HEK293 (cell line): ENCODE results near the gene SETD3.

Experiments used
- BCL11B ChIP-seq: fragments of 450-650 bp; formaldehyde crosslinking; IDR thresholded peaks from 2 replicates; pipeline ENCODE4 v1.5.1; 2016; ENCODE audit warnings: low read depth, missing biosample characterization, missing genetic modification characterization
- GLIS1 ChIP-seq: fragments of 450-650 bp; formaldehyde crosslinking; IDR thresholded peaks from 2 replicates; pipeline ENCODE4 v1.5.1; 2016; ENCODE audit warnings: missing biosample characterization, missing genetic modification characterization
- KLF10 ChIP-seq: fragments of 450-650 bp; IDR thresholded peaks from 2 replicates; pipeline ENCODE4 v1.5.1; 2018; ENCODE audit warnings: missing biosample characterization, mild to moderate bottlenecking, missing genetic modification characterization
- MYNN ChIP-seq: fragments of 450-650 bp; formaldehyde crosslinking; IDR thresholded peaks from 2 replicates; pipeline ENCODE4 v1.5.1; 2016; ENCODE audit warnings: missing biosample characterization, missing genetic modification characterization, borderline replicate concordance
- OVOL3 ChIP-seq: fragments of 450-650 bp; formaldehyde crosslinking; IDR thresholded peaks from 2 replicates; pipeline ENCODE4 v1.5.1; 2016; ENCODE audit warnings: missing biosample characterization, missing genetic modification characterization
- RBAK ChIP-seq: fragments of 450-650 bp; formaldehyde crosslinking; IDR thresholded peaks from 2 replicates; pipeline ENCODE4 v1.5.1; 2016; ENCODE audit warnings: missing biosample characterization, missing genetic modification characterization
- SP3 ChIP-seq: fragments of 450-650 bp; formaldehyde crosslinking; IDR thresholded peaks from 2 replicates; pipeline ENCODE4 v1.5.1; 2016; ENCODE audit warnings: missing biosample characterization, missing genetic modification characterization
- SP7 ChIP-seq: fragments of 450-650 bp; formaldehyde crosslinking; IDR thresholded peaks from 2 replicates; pipeline ENCODE4 v1.5.1; 2016; ENCODE audit warnings: missing biosample characterization, missing genetic modification characterization
- ZBTB1 ChIP-seq: fragments of 450-650 bp; formaldehyde crosslinking; IDR thresholded peaks from 2 replicates; pipeline ENCODE4 v1.5.1; 2016; ENCODE audit warnings: missing biosample characterization, missing genetic modification characterization
- ZBTB8A ChIP-seq: fragments of 450-650 bp; formaldehyde crosslinking; IDR thresholded peaks from 2 replicates; pipeline ENCODE4 v1.5.1; 2016; ENCODE audit warnings: missing biosample characterization, missing genetic modification characterization
- ZIC2 ChIP-seq: fragments of 450-650 bp; formaldehyde crosslinking; IDR thresholded peaks from 2 replicates; pipeline ENCODE4 v1.5.1; 2016; ENCODE audit warnings: missing biosample characterization, missing genetic modification characterization
- ZNF121 ChIP-seq: fragments of 450-650 bp; formaldehyde crosslinking; IDR thresholded peaks from 2 replicates; pipeline ENCODE4 v1.5.1; 2016; ENCODE audit warnings: missing biosample characterization, missing genetic modification characterization
- ZNF132 ChIP-seq: fragments of 450-650 bp; formaldehyde crosslinking; IDR thresholded peaks from 2 replicates; pipeline ENCODE4 v1.5.1; 2017; ENCODE audit warnings: missing biosample characterization, missing genetic modification characterization, borderline replicate concordance
- ZNF221 ChIP-seq: fragments of 450-650 bp; formaldehyde crosslinking; IDR thresholded peaks from 2 replicates; pipeline ENCODE4 v1.5.1; 2017; ENCODE audit warnings: missing biosample characterization, missing genetic modification characterization, borderline replicate concordance
- ZNF302 ChIP-seq: fragments of 450-650 bp; formaldehyde crosslinking; IDR thresholded peaks from 2 replicates; pipeline ENCODE4 v1.5.1; 2016; ENCODE audit warnings: missing biosample characterization, missing genetic modification characterization, low read depth
- ZNF37A ChIP-seq: fragments of 450-650 bp; IDR thresholded peaks from 2 replicates; pipeline ENCODE4 v1.5.1; 2018; ENCODE audit warnings: missing biosample characterization, missing genetic modification characterization
- ZNF391 ChIP-seq: fragments of 450-650 bp; formaldehyde crosslinking; IDR thresholded peaks from 2 replicates; pipeline ENCODE4 v1.5.1; 2016; ENCODE audit warnings: low read depth, missing biosample characterization, missing genetic modification characterization, borderline replicate concordance
- ZNF416 ChIP-seq: fragments of 450-650 bp; formaldehyde crosslinking; IDR thresholded peaks from 2 replicates; pipeline ENCODE4 v1.5.1; 2016; ENCODE audit warnings: missing biosample characterization, missing genetic modification characterization
- ZNF433 ChIP-seq: fragments of 450-650 bp; formaldehyde crosslinking; IDR thresholded peaks from 2 replicates; pipeline ENCODE4 v1.5.1; 2016; ENCODE audit warnings: missing biosample characterization, missing genetic modification characterization, low read depth
- ZNF544 ChIP-seq: fragments of 450-650 bp; formaldehyde crosslinking; IDR thresholded peaks from 2 replicates; pipeline ENCODE4 v1.5.0; 2017; ENCODE audit warnings: missing biosample characterization, missing genetic modification characterization
- ZNF549 ChIP-seq: fragments of 450-650 bp; IDR thresholded peaks from 2 replicates; pipeline ENCODE4 v1.5.1; 2018; ENCODE audit warnings: missing biosample characterization, missing genetic modification characterization, mild to moderate bottlenecking, inconsistent platforms, moderate library complexity
- ZNF660 ChIP-seq: fragments of 450-650 bp; IDR thresholded peaks from 2 replicates; pipeline ENCODE4 v1.5.1; 2018; ENCODE audit warnings: missing biosample characterization, mild to moderate bottlenecking, missing genetic modification characterization
- ZNF76 ChIP-seq: fragments of 450-650 bp; formaldehyde crosslinking; IDR thresholded peaks from 2 replicates; pipeline ENCODE4; 2016; ENCODE audit warnings: low read depth, missing biosample characterization, missing genetic modification characterization, borderline replicate concordance
- ZNF843 ChIP-seq: fragments of 450-650 bp; formaldehyde crosslinking; IDR thresholded peaks from 2 replicates; pipeline ENCODE4 v1.5.1; 2016; ENCODE audit warnings: missing biosample characterization, missing genetic modification characterization
- ZXDB ChIP-seq: fragments of 450-650 bp; formaldehyde crosslinking; IDR thresholded peaks from 2 replicates; pipeline ENCODE4 v1.5.1; 2016; ENCODE audit warnings: missing biosample characterization, missing genetic modification characterization
- TF ChIP-seq, protein P1 (sequence below): fragments of 450-650 bp; formaldehyde crosslinking; IDR thresholded peaks from 2 replicates; pipeline ENCODE4 v1.5.1; 2016; ENCODE audit warnings: missing biosample characterization, missing genetic modification characterization
- TF ChIP-seq, protein P2 (sequence below): fragments of 450-650 bp; formaldehyde crosslinking; IDR thresholded peaks from 2 replicates; pipeline ENCODE4 v1.5.1; 2017; ENCODE audit warnings: missing biosample characterization, missing genetic modification characterization
- TF ChIP-seq, protein P3 (sequence below): fragments of 450-650 bp; formaldehyde crosslinking; IDR thresholded peaks from 2 replicates; pipeline ENCODE4 v1.5.1; 2016; ENCODE audit warnings: missing biosample characterization, missing genetic modification characterization
- TF ChIP-seq, protein P4 (sequence below): sonication (generic); formaldehyde crosslinking; IDR thresholded peaks from 2 replicates; pipeline ENCODE4 v1.8.1; 2022; ENCODE audit warnings: mild to moderate bottlenecking, moderate library complexity, missing genetic modification reagents
- TF ChIP-seq, protein P5 (sequence below): fragments of 450-650 bp; formaldehyde crosslinking; IDR thresholded peaks from 2 replicates; pipeline ENCODE4 v1.5.1; 2016; ENCODE audit warnings: missing biosample characterization, missing genetic modification characterization

The SETD3 gene

DNA sequence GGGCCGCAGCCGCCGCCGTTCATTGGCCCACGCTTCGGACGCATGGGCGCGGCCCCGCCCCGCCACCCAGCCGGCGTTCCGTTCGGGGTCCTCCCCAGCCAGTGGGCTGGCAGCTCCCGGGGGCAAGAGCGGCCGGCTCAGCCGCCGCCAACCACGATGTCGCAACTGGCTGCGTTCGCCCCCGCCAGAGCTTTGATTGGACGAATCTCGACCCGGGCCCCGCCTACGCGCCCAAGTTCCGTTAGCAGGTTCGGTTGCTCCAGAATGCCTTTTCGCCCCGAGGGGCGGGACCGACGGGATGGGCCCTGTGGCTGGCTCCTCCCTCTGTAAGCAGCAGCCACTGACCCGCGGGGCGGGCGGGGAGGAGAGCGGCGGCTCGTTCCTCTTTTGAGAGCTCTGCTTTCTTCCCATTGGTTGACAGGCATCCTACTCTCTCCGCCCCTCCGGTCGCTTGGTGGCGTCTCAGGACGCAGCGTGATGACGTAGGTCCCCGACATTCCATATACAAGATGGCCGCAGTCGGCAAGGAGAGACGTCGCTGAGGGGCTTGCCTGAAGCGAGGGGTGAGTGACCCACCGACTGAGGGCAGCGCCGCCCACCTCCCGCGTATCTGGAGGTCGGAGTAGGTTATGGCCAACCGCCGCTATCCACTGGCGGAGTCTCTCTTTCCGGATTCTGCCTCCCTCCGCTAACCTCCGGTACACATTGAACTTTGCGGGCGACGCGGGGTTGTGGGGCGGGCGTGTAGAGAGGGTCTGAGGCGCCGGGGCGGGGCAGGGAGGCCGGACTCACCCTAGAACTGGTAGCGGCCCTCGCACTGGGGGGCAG is 472 bp upstream of the SETD3 start, which contains the start of gene CCNK (continued):
- TF ChIP-seq ZXDB (tag by site-specific recombination) (peak; percentile 84), GLIS1 (no peak), SP7 (peak; percentile 72), ZNF132 (no peak), ZNF544 (tag by site-specific recombination) (no peak), ZNF549 (tag by site-specific recombination) (no peak), ZBTB8A (tag by site-specific recombination) (peak; percentile 34; the same call in 1 of the 2 replicates), ZNF302 (tag by site-specific recombination) (no peak), ZNF433 (tag by site-specific recombination) (no peak), ZNF76 (tag by site-specific recombination) (peak; percentile 92), ZNF843 (tag by site-specific recombination) (peak; percentile 72), ZNF121 (tag by site-specific recombination) (no peak), ZNF221 (no peak), RBAK (tag by site-specific recombination) (no peak), SP3 (peak; percentile 97), ZBTB1 (tag by site-specific recombination) (no peak), ZIC2 (tag by site-specific recombination) (no peak), ZNF660 (no peak), BCL11B (tag by site-specific recombination) (no peak), OVOL3 (tag by site-specific recombination) (no peak), ZNF391 (tag by site-specific recombination) (peak; percentile 76; the same call in 1 of the 2 replicates), ZNF37A (no peak), ZNF416 (tag by site-specific recombination) (no peak), KLF10 (tag by site-specific recombination) (peak; percentile 82), MYNN (tag by site-specific recombination) (no peak)
- TF ChIP-seq, protein P1, sequence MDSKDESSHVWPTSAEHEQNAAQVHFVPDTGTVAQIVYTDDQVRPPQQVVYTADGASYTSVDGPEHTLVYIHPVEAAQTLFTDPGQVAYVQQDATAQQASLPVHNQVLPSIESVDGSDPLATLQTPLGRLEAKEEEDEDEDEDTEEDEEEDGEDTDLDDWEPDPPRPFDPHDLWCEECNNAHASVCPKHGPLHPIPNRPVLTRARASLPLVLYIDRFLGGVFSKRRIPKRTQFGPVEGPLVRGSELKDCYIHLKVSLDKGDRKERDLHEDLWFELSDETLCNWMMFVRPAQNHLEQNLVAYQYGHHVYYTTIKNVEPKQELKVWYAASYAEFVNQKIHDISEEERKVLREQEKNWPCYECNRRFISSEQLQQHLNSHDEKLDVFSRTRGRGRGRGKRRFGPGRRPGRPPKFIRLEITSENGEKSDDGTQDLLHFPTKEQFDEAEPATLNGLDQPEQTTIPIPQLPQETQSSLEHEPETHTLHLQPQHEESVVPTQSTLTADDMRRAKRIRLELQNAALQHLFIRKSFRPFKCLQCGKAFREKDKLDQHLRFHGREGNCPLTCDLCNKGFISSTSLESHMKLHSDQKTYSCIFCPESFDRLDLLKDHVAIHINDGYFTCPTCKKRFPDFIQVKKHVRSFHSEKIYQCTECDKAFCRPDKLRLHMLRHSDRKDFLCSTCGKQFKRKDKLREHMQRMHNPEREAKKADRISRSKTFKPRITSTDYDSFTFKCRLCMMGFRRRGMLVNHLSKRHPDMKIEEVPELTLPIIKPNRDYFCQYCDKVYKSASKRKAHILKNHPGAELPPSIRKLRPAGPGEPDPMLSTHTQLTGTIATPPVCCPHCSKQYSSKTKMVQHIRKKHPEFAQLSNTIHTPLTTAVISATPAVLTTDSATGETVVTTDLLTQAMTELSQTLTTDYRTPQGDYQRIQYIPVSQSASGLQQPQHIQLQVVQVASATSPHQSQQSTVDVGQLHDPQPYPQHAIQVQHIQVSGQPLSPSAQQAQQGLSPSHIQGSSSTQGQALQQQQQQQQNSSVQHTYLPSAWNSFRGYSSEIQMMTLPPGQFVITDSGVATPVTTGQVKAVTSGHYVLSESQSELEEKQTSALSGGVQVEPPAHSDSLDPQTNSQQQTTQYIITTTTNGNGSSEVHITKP (tag by site-specific recombination) = peak; percentile 77
- TF ChIP-seq, protein P2, sequence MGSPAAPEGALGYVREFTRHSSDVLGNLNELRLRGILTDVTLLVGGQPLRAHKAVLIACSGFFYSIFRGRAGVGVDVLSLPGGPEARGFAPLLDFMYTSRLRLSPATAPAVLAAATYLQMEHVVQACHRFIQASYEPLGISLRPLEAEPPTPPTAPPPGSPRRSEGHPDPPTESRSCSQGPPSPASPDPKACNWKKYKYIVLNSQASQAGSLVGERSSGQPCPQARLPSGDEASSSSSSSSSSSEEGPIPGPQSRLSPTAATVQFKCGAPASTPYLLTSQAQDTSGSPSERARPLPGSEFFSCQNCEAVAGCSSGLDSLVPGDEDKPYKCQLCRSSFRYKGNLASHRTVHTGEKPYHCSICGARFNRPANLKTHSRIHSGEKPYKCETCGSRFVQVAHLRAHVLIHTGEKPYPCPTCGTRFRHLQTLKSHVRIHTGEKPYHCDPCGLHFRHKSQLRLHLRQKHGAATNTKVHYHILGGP (tag by site-specific recombination) = no peak
- TF ChIP-seq, protein P3, sequence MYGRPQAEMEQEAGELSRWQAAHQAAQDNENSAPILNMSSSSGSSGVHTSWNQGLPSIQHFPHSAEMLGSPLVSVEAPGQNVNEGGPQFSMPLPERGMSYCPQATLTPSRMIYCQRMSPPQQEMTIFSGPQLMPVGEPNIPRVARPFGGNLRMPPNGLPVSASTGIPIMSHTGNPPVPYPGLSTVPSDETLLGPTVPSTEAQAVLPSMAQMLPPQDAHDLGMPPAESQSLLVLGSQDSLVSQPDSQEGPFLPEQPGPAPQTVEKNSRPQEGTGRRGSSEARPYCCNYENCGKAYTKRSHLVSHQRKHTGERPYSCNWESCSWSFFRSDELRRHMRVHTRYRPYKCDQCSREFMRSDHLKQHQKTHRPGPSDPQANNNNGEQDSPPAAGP (tag by site-specific recombination) = peak; percentile 87
- TF ChIP-seq, protein P4, sequence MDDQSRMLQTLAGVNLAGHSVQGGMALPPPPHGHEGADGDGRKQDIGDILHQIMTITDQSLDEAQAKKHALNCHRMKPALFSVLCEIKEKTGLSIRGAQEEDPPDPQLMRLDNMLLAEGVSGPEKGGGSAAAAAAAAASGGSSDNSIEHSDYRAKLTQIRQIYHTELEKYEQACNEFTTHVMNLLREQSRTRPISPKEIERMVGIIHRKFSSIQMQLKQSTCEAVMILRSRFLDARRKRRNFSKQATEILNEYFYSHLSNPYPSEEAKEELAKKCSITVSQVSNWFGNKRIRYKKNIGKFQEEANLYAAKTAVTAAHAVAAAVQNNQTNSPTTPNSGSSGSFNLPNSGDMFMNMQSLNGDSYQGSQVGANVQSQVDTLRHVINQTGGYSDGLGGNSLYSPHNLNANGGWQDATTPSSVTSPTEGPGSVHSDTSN (CRISPR knock-in tag) = no peak
- TF ChIP-seq, protein P5, sequence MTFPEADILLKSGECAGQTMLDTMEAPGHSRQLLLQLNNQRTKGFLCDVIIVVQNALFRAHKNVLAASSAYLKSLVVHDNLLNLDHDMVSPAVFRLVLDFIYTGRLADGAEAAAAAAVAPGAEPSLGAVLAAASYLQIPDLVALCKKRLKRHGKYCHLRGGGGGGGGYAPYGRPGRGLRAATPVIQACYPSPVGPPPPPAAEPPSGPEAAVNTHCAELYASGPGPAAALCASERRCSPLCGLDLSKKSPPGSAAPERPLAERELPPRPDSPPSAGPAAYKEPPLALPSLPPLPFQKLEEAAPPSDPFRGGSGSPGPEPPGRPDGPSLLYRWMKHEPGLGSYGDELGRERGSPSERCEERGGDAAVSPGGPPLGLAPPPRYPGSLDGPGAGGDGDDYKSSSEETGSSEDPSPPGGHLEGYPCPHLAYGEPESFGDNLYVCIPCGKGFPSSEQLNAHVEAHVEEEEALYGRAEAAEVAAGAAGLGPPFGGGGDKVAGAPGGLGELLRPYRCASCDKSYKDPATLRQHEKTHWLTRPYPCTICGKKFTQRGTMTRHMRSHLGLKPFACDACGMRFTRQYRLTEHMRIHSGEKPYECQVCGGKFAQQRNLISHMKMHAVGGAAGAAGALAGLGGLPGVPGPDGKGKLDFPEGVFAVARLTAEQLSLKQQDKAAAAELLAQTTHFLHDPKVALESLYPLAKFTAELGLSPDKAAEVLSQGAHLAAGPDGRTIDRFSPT (tag by site-specific recombination) = peak; percentile 98
